Activated naive CD4-positive, alpha-beta T cell treated with Interleukin-2 at 50 U/mL for 16 hours (primary cell): ENCODE data around the gene JCHAIN.

Experiments used
- DNase-seq: peaks from one replicate; pipeline ENCODE4 v3.0.0-alpha.2; 2020

JCHAIN gene

GRCh38 chr4:70634482-70634881, 31.8 kb downstream of the JCHAIN start:
- DNase-seq = no peak

GRCh38 chr4:70632028-70632427, 34.3 kb downstream of the JCHAIN start:
- no peak for DNase-seq

- no peak for DNase-seq
These were observed 36.1 kb downstream of the JCHAIN start for GRCh38 chr4:70630162-70630561.

- no peak for DNase-seq
These were observed 36.7 kb downstream of the JCHAIN start for GRCh38 chr4:70629469-70630090.

- no peak for DNase-seq
These were observed 37.9 kb downstream of the JCHAIN start, which contains the start of gene ENAM for GRCh38 chr4:70628444-70628843. ENAM (plus strand) TSS chr4:70628744; CDS start chr4:70629501, 757 bp downstream.

- no peak for DNase-seq
These were observed 38.7 kb downstream of the JCHAIN start for GRCh38 chr4:70627620-70628019.

- no peak for DNase-seq
These were observed 42.0 kb downstream of the JCHAIN start for GRCh38 chr4:70624226-70624793.

- DNase-seq = no peak
These were observed 43.0 kb downstream of the JCHAIN start for GRCh38 chr4:70623323-70623722.

- no peak for DNase-seq
These were observed 46.5 kb downstream of the JCHAIN start for GRCh38 chr4:70619778-70620177.

GRCh38 chr4:70619288-70619687, 47.0 kb downstream of the JCHAIN start:
- DNase-seq = no peak

- no peak for DNase-seq
These were observed 52.1 kb downstream of the JCHAIN start for GRCh38 chr4:70614184-70614555.

GRCh38 chr4:70613306-70614183, 52.8 kb downstream of the JCHAIN start:
- no peak for DNase-seq

- no peak for DNase-seq
These were observed 58.0 kb downstream of the JCHAIN start for GRCh38 chr4:70608324-70608723.

- DNase-seq = no peak
These were observed 58.9 kb downstream of the JCHAIN start for GRCh38 chr4:70607334-70607853.

- DNase-seq = no peak
These were observed 59.8 kb downstream of the JCHAIN start for GRCh38 chr4:70606459-70606858.
